Effector CD8-positive, alpha-beta T cell (primary cell): ENCODE measurements around the gene GPR61.

Experiments
- DNase-seq: peaks from one replicate; lab custom pipeline; 2025; lab: John Stamatoyannopoulos, UW

The GPR61 gene

DNA sequence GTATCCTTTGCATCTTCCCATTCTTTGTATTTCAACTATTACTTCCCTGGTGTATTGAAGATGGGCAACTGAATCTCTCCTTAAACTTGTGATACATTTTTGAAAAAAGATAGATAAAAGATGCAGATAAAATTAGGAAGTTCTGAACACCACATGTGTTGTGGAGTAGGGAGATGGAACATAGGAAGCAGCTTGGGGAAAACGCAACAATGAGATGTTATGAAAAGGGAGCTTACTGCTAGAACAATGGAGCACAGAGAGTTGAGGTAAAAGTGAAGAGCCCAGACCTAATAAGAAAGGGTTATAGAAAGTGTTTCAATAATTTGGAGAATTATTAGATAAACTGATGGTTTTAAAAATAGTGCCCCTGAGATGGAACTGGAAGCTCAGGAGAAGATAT, 29.7 kb downstream of the GPR61 start:
- no peak for DNase-seq

DNA sequence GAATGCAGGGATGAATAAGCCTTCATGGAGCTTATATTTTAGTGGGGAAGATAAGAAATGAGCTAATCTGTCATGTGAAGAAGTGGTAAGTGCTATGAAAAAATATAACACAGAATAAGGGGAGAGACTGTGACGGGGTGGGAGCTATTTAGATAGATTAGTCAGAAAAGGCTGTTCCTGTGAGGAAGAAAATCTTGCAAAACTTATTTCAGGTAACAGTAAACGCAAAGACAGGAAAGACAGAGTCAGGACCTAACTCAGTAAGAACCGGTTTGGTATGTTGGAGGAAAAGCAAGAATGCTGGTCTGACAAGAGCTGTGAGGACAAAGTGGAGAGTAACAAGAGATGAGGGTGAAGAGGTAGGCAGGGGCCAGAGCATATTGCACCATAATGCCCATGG, 30.7 kb downstream of the GPR61 start:
- no peak for DNase-seq

DNA sequence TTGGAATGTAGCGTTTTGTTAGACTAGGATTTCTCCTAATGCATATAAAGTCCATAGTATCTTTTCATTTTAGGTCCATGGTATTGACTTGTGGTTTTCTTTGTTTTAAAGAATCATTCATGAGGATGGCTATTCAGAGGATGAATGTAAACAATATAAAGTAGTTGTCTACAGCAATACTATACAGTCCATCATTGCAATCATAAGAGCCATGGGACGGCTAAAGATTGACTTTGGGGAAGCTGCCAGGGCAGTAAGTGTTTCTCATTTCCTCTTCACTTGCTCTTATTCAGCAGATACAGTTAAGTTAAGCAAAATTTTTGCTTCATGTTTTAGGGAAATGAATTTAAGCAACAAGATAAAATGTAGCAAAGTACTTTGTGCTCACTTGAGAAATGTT, 34.1 kb downstream of the GPR61 start:
- no peak for DNase-seq

DNA sequence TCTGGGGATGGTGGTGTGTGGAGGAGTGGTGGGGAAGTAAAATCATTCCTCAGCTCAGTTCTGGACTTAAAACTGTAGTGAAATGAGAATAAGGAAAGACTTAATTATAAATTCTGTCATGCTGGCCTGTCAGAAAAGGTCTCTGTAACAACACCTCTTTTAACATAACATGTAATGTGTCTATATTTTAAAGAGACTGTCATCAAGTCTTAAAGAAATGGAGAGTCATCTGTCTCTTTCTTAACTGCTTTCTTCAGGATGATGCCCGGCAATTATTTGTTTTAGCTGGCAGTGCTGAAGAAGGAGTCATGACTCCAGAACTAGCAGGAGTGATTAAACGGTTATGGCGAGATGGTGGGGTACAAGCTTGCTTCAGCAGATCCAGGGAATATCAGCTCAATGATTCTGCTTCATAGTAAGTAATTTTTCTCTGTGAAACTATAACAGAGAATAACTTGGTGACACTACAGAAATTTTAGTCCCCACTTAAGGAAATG, 39.3 kb downstream of the GPR61 start:
- no peak for DNase-seq

DNA sequence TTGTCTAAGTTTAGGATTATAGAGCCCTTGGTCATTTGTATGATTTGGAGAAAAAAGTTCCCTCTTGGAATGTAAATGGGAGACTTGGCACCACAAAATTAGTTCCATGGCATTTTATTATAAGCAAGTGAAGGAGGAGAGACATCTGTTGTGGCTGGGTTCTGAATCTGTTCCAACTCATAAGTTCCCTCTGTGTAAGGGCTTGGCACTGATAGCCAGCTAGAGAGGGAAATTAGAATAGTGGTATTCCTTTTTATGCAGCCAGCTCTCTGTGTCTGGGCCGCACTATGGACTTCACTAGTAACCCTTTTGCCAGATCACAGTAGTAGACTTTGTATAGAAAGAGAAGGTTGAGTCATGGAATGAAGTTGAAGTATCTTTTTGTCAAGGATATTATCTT, 39.8 kb downstream of the GPR61 start:
- no peak for DNase-seq

DNA sequence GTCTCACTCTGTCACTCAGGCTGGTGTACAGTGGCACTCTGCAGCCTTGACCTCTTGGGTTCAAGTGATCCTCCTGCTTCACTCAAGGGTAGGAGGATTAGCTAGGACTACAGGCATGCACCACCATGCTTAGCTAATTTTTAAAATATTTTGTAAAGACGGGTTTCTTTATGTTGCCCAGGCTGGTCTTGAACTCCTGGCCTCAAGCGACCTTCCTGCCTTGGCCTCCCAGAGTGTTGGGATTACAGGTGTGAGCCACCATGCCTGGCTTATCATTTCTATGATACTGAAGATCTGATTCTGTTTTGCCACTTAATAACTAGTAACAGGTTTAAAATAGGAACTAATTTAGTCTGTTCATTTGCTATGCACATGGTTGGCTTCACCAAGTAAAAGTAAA, 42.3 kb downstream of the GPR61 start:
- DNase-seq, result no peak

DNA sequence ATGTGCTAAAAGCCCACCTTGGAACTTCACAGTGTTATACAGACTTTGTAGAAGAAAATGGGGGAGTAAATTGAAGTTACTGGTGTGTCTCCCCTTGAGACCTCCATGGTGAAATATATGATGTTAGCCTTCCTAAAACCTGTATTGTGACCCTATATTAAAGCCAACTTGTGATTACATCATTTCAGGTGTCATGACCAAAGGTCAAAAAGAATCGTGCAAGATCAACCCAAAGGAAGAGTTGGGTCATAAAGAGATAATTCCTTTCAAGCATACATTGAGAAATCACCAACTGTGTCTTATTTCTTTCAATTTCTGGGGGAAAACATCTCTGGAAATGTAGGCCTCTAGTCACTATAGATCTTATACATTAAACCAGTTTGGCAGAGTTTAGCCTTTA, 45.1 kb downstream of the GPR61 start:
- DNase-seq, result no peak

DNA sequence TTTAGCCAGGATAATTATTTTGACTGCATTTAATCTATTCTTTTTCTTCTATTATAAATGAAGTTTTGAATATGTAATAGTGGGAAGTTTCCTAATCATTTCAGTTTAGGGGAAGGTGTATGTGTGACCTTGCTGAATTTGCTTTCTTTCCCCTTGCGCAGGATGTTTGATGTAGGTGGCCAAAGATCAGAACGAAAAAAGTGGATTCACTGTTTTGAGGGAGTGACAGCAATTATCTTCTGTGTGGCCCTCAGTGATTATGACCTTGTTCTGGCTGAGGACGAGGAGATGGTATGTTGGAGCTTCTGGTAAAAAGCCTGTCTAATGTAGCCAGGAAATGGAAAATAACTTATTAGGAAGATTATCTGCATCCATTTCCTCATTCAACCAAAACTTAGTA, 46.4 kb downstream of the GPR61 start:
- DNase-seq, result no peak

DNA sequence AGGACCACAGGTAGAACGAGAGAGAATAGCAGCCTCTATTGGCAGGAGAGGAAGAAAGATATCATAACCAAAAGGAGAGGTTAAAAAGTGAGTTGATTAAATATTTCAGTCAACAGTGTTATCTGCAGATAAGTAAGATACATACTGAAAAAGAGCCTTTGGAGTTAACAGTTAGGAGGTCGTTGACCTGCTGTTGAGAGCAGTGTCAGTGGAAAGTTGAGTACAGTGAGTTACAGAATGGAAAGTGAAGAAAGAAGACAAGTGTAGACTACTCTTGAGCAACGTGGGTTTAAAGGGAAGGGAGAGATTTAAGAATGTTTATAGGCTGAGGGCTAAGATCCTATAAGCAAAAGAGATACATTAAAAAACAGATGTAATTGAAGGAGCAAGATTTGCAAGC, 49.5 kb downstream of the GPR61 start:
- DNase-seq, result no peak

DNA sequence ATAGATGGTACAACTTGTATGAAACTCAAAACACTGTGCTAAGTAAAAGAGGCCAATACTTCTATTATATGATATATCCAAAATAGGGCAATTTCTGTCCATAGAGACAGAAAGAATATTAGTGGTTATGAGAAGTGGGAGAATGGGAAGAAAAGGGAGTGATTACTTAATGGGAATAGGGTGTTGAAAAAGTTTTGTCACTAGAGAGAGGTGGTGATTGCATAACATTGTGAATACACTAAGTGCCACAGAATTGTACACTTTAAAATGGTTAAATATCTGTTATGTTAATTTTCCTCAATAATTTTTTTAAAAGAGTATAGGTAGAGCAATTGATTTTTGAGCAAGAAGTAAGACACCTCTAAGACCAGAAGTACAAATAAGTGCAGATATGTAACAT, 50.0 kb downstream of the GPR61 start:
- no peak for DNase-seq

DNA sequence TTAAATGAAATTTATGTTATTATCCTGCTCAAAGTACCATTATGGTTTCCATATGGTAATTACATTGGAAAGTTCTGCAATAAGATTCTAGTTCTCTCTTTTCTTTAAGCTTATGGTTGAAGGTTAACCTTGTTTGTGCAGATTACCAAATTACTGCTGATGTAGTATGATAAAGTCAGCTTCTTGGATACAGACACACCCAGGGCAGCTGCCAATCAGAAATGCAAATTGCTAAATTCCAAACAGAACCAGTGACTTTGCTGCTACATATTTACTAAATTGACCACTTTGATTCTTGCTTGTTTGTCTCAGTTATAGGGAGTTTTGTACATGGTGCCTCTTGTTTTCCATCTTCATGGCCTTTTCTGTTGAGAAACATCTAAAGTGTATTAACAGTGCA, 53.2 kb downstream of the GPR61 start:
- no peak for DNase-seq

DNA sequence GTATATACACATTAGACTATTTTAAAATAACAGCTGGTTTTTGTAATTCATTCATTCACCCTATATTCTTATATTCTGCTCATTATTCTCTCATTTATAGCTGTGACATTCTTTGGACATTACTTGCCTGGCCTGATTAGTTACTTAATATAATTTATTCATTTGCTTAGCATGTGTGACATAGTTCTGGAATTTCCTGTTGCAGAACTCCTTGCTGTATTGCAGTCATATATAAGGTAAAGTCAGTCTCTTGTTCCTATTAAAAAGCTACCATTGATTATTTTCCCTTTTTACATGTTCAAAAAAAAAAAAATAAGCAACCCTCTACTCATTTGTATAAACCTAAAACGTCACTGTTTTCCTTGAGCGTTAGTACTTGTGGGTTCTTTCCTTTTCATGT, 55.9 kb downstream of the GPR61 start:
- DNase-seq, result no peak
